Lower leg skin (tissue), 3 donors: Measurements from ENCODE around the gene GPR157.
"Not testable (repeated sequence)": the region's sequence is repeated elsewhere in the genome, so short reads cannot be mapped to it uniquely, and the experiment has no call there.

Source experiments
- CTCF ChIP-seq, 3 donors: fragments of 450-650 bp; IDR thresholded peaks; one replicate each; pipeline ENCODE4 v1.5.1; 2016; ENCODE audit warnings: antibody characterized with exemption in 3 of 3, mild to moderate bottlenecking in 3 of 3, moderate library complexity in 2 of 3
- POLR2A ChIP-seq, 2 donors: fragments of 450-650 bp; IDR thresholded peaks; one replicate each; pipeline ENCODE4 v1.6.1; 2016 to 2017; ENCODE audit warnings: antibody characterized with exemption in 2 of 2, mild to moderate bottlenecking in 1 of 2, moderate library complexity in 1 of 2

- not testable (repeated sequence) for TF ChIP-seq CTCF, POLR2A (IDR thresholded peaks at IDR 0.05)
Observed at GRCh38 chr1:9144494-9144893, 15.6 kb upstream of the GPR157 start.
